Measurements from ENCODE around the gene ARL6IP6. TPM values are rescaled to one million over a fixed set of nuclear protein-coding genes. Genes with fewer than 3 reads are reported as not detected.

The ARL6IP6 gene
- total and polyA plus RNA-seq, 10 of the 15 experiments (the other 5 are each of a cell fraction or from before 2014, with no cell fraction given) = 15.8 to 87.3 (median 28.4) TPM

DNA sequence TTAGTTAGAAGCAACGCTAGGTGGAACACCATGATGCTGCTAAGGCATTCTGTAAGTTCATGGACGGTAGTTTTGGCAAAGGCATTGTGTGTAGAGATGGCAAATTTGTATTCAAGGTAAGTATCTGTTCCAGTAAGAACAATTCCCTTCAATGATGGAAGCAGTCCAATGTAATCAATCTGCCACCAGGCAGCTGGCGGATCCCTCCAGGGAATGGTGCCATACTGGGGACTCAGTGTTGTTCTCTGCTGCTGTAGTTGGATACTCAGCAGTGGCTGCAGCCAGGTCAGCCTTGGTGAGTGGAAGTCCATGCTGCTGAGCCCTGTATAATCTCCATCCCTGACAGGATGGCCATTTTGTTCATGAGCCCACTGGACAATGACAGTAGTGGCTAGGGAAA is 62.8 kb downstream of the ARL6IP6 start:
- FAIRE-seq (no peak), DNase-seq (ENCODE audit: low read depth, low spot score) (no peak), ATAC-seq (no peak)
- Histone ChIP-seq H2AFZ (ENCODE audit: control insufficient read depth, low read depth, low read length) (no peak overlapping the region), H3K4me2 (ENCODE audit: control insufficient read depth, insufficient read depth) (no peak overlapping the region), H3K4me1 (ENCODE audit: control insufficient read depth, insufficient read depth, low read length) (no peaks in the 10 kb centered on the region), H3K79me2 (ENCODE audit: control insufficient read depth, insufficient read depth, low read length) (no peaks in the 10 kb centered on the region), H3K9ac (ENCODE audit: control insufficient read depth, insufficient read depth, low read length) (no peak overlapping the region), H4K20me1 (ENCODE audit: control insufficient read depth, insufficient read depth) (no peaks in the 10 kb centered on the region), H3K27ac (ENCODE audit: control insufficient read depth, insufficient read depth) (no peak overlapping the region), H3K9me3 (replicated peaks; ENCODE audit: control insufficient read depth, insufficient read depth, low read length) (no peaks in the 10 kb centered on the region), H3K36me3 (ENCODE audit: control insufficient read depth in 2 of 2, insufficient read depth in 2 of 2, low read length in 1 of 2) (no peaks in the 10 kb centered on the region), H3K27me3 (replicated peaks in 1 of 2; ENCODE audit: control insufficient read depth in 2 of 2, insufficient read depth in 2 of 2, low read length in 1 of 2) (no peaks in the 10 kb centered on the region; a peak in 1 of 4 replicates), H3K4me3 (no peak overlapping the region)
- SMC1A ChIA-PET (ENCODE audit: uncharacterized antibody, unreplicated experiment) = no interaction called here
- CTCF ChIA-PET = no interaction called here
- in situ Hi-C loops (cut with MboI) (no loop called here), intact Hi-C loops (cut with micrococcal nuclease; ENCODE audit: unreplicated experiment) (no loop called here)
- RAD21 ChIA-PET (ENCODE audit: unreplicated experiment) = no interaction called here
- no TSS peak for BruUV-seq (replicated peaks)
- TF ChIP-seq MXI1 (IDR thresholded peaks at IDR 0.05; ENCODE audit: low read depth, low read length) = no peak
- TF ChIP-seq MYC (IDR thresholded peaks at IDR 0.05; ENCODE audit: insufficient read depth, insufficient read length, insufficient replicate concordance, low read length, severe bottlenecking) = no peak
- TF ChIP-seq FOS (IDR thresholded peaks at IDR 0.05; ENCODE audit: borderline replicate concordance, extremely low read depth, insufficient read length) = no peak
- no peak for TF ChIP-seq SMAD5 (IDR thresholded peaks at IDR 0.05; ENCODE audit: low read depth)
- TF ChIP-seq KLF5 (IDR thresholded peaks at IDR 0.05; ENCODE audit: partially characterized antibody) = no peak
- no peak for TF ChIP-seq EP300 (IDR thresholded peaks at IDR 0.05; ENCODE audit: borderline replicate concordance in 1 of 2, control insufficient read depth in 1 of 2, low read depth in 2 of 2, low read length in 2 of 2)
- TF ChIP-seq CBX3 (IDR thresholded peaks at IDR 0.05; ENCODE audit: borderline replicate concordance, low read depth) = no peak
- no peak for TF ChIP-seq SREBF1 (IDR thresholded peaks at IDR 0.05; ENCODE audit: low read length)
- no peak for TF ChIP-seq CREM (IDR thresholded peaks at IDR 0.05; ENCODE audit: low read depth)
- WGBS (ENCODE audit: insufficient coverage, insufficient replicate concordance, low lambda C conversion rate, missing lambda C conversion rate) = 31% methylated on average over 3 of the region's 3 CpGs
- POLR2A ChIA-PET = no interaction called here

DNA sequence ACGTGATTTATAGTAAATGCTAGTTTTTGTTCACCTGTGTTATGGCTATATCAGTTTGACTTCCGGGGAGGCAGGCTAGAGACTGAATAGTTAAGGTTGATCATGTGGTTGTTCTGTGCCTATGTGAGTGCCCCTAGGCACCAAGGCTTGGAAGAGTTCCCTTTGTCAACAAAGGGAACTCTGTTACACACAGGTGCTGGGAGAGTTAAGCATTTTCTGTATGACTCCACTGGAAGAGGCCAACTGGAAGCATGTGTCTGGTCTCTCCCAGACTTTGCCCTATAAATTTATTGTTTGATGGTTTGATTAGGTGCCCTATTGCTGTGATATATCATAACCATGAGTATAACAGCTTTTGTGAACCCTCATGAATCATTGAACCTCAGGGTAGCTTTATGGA is 63.8 kb downstream of the ARL6IP6 start:
- Histone ChIP-seq H3K36me3 (ENCODE audit: control insufficient read depth in 2 of 2, insufficient read depth in 2 of 2, low read length in 1 of 2) (no peaks in the 10 kb centered on the region), H3K4me3 (no peak overlapping the region), H3K4me2 (ENCODE audit: control insufficient read depth, insufficient read depth) (no peak overlapping the region), H2AFZ (ENCODE audit: control insufficient read depth, low read depth, low read length) (no peak overlapping the region), H3K9ac (ENCODE audit: control insufficient read depth, insufficient read depth, low read length) (no peak overlapping the region), H3K27me3 (replicated peaks in 1 of 2; ENCODE audit: control insufficient read depth in 2 of 2, insufficient read depth in 2 of 2, low read length in 1 of 2) (no peaks in the 10 kb centered on the region; a peak in 1 of 4 replicates), H3K4me1 (ENCODE audit: control insufficient read depth, insufficient read depth, low read length) (no peaks in the 10 kb centered on the region), H3K9me3 (replicated peaks; ENCODE audit: control insufficient read depth, insufficient read depth, low read length) (no peaks in the 10 kb centered on the region; the same call in 2 of the 3 replicates), H3K79me2 (ENCODE audit: control insufficient read depth, insufficient read depth, low read length) (no peaks in the 10 kb centered on the region), H4K20me1 (ENCODE audit: control insufficient read depth, insufficient read depth) (no peaks in the 10 kb centered on the region), H3K27ac (ENCODE audit: control insufficient read depth, insufficient read depth) (no peak overlapping the region)
- BruUV-seq (replicated peaks) = no TSS peak
- POLR2A ChIA-PET = no interaction called here
- ATAC-seq = no peak
- RAD21 ChIA-PET (ENCODE audit: unreplicated experiment) = no interaction called here
- intact Hi-C loops (cut with micrococcal nuclease; ENCODE audit: unreplicated experiment) (no loop called here), in situ Hi-C loops (cut with MboI) (no loop called here)
- no peak for FAIRE-seq
- CTCF ChIA-PET = no interaction called here
- WGBS (ENCODE audit: insufficient coverage, insufficient replicate concordance, low lambda C conversion rate, missing lambda C conversion rate) = 16% methylated on average over 2 of the region's 2 CpGs
- SMC1A ChIA-PET (ENCODE audit: uncharacterized antibody, unreplicated experiment) = no interaction called here
- DNase-seq (ENCODE audit: low read depth, low spot score) = no peak
- no peak for TF ChIP-seq ZNF207 (IDR thresholded peaks at IDR 0.05; ENCODE audit: borderline replicate concordance)
- TF ChIP-seq, protein P1, sequence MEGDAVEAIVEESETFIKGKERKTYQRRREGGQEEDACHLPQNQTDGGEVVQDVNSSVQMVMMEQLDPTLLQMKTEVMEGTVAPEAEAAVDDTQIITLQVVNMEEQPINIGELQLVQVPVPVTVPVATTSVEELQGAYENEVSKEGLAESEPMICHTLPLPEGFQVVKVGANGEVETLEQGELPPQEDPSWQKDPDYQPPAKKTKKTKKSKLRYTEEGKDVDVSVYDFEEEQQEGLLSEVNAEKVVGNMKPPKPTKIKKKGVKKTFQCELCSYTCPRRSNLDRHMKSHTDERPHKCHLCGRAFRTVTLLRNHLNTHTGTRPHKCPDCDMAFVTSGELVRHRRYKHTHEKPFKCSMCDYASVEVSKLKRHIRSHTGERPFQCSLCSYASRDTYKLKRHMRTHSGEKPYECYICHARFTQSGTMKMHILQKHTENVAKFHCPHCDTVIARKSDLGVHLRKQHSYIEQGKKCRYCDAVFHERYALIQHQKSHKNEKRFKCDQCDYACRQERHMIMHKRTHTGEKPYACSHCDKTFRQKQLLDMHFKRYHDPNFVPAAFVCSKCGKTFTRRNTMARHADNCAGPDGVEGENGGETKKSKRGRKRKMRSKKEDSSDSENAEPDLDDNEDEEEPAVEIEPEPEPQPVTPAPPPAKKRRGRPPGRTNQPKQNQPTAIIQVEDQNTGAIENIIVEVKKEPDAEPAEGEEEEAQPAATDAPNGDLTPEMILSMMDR (IDR thresholded peaks at IDR 0.05 in 2 of 3, conservative IDR thresholded peaks at IDR 0.05 in 1 of 3; ENCODE audit: control insufficient read depth in 2 of 3, extremely low read depth in 1 of 3, insufficient read depth in 1 of 3, low read depth in 3 of 3, low read length in 3 of 3) = no peak
- TF ChIP-seq, protein P2, sequence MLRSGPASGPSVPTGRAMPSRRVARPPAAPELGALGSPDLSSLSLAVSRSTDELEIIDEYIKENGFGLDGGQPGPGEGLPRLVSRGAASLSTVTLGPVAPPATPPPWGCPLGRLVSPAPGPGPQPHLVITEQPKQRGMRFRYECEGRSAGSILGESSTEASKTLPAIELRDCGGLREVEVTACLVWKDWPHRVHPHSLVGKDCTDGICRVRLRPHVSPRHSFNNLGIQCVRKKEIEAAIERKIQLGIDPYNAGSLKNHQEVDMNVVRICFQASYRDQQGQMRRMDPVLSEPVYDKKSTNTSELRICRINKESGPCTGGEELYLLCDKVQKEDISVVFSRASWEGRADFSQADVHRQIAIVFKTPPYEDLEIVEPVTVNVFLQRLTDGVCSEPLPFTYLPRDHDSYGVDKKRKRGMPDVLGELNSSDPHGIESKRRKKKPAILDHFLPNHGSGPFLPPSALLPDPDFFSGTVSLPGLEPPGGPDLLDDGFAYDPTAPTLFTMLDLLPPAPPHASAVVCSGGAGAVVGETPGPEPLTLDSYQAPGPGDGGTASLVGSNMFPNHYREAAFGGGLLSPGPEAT (IDR thresholded peaks at IDR 0.05; ENCODE audit: low read depth) = no peak
- no peak for TF ChIP-seq CHD4 (IDR thresholded peaks at IDR 0.05)
- no peak for TF ChIP-seq LARP7 (IDR thresholded peaks at IDR 0.05)
- no peak for TF ChIP-seq CBX5 (IDR thresholded peaks at IDR 0.05; ENCODE audit: low read depth)
- no peak for TF ChIP-seq ASH2L (IDR thresholded peaks at IDR 0.05; ENCODE audit: borderline replicate concordance, low read depth)
- no peak for TF ChIP-seq TCF12 (IDR thresholded peaks at IDR 0.05; ENCODE audit: low read depth, low read length)
